D341Med (cell line): ENCODE results near the gene DNM2.
"Not testable (repeated sequence)": the region's sequence is repeated elsewhere in the genome, so short reads cannot be mapped to it uniquely, and the experiment has no call there.

Source experiments
- DNase-seq: peaks from one replicate; pipeline ENCODE4 v3.0.0; 2012; ENCODE audit warnings: low spot score

Gene DNM2

DNA sequence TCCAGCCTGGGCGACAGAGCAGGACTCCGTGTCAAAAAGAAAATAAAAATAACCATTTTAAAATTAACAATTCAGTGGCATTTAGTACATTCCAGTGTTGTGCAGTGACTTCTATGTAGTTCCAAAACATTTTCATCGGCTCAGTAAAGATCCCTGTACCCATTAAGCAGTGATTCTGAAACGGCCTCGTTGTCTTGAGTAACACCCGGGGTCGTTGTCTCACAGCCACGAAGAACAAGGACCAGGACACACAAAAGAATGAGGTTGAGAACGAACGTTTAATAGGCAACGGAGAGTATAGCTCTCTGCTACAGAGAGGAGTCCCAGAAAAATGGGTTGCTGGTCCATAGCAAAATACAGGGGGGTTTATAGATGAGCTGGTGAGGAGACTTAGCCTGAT is 120.5 kb downstream of the DNM2 start:
- no peak for DNase-seq

- no peak for DNase-seq
Observed at GRCh38 chr19:10839114-10840050, 121.5 kb downstream of the DNM2 start.

GRCh38 chr19:10842788-10843187 is 124.9 kb downstream of the DNM2 start:
- DNase-seq, result no peak

DNA sequence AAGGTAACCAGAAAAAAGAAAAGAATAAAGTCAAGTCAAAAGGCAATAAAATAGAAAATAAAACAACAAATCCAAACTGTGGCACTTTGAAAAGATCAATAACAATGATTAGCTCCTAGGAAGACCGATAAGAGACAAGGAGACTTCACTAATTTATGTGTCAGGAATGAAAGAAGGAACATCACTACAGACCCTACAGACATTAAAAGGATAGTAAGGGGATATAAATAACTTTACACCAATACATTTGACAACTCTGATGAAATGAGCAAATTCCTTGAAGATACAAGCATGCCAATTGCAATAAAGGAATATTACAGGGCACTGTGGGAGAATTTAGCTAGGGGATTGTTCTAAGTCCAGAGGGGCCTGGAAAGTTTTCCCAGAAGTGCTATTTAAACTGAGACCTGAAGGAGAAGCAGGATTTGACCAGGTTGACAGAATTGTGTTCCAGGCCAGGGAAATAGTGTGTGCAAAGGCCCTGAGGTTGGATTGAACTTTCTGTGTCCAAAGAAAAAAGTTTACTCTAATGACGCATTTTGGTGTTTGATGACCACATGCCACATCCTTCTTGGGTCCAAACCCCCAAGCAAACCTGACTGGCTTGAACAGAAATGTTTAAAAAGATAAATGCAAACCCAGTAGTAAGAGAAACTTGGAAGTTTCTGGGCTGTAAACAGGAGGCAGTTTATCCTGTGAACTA is 128.8 kb downstream of the DNM2 start:
- no peak for DNase-seq

GRCh38 chr19:10848230-10848856 is 130.5 kb downstream of the DNM2 start, which contains the start of gene C19orf38:
C19orf38 (plus strand) TSS chr19:10848415; CDS start chr19:10848509, 94 bp downstream.
- no peak for DNase-seq

GRCh38 chr19:10850631-10851030 is 132.8 kb downstream of the DNM2 start:
- no peak for DNase-seq

DNA sequence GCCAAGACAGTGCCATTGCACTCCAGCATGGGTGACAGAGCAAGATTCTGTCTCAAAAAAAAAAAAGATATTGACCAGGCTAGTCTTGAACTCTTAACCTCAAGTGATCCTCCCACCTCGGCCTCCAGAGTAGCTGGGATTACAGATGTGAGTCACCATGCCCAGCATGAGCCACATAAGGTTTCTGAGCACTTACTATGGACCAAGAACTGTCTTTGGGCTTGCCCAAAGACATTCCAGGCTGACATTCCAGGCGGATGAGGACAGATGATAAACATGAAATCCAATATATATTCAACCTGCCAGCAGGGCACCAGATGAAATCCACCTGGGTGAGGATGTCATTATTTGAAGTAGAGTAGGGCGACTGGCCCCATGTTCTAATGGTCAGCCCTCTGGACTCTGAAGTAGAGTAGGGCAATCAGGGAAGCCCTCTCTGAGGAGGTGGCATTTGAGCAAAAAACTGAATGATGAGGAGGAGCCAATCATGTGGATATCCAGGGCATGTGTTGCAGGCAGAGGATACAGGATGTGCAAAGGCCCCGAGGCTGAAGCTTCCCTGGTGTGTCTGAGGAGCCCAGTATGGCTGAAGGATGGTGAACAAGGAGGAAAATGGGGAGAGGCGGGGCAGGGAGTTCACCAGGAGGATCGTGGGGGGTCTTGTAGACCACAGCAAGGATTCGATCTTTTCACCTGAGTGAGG is 134.4 kb downstream of the DNM2 start:
- no peak for DNase-seq

DNA sequence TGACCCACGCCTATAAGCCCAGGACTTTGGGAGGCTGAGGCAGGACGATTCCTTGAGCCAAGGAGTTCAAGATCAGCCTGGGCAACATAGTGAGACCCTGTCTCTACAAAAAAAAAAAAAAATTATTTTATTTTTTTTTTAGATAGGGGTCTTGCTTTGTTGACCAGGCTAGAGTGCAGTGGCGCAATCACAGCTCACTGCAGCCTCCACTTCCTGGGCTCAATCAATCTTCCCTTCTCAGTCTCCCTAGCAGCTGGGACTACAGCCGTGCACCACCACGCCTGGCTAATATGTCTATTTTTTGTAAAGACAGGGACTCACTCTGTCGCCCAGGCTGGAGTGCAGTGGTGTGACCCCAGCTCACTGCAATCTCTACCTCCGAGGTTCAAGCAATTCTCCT is 135.1 kb downstream of the DNM2 start:
- no peak for DNase-seq

DNA sequence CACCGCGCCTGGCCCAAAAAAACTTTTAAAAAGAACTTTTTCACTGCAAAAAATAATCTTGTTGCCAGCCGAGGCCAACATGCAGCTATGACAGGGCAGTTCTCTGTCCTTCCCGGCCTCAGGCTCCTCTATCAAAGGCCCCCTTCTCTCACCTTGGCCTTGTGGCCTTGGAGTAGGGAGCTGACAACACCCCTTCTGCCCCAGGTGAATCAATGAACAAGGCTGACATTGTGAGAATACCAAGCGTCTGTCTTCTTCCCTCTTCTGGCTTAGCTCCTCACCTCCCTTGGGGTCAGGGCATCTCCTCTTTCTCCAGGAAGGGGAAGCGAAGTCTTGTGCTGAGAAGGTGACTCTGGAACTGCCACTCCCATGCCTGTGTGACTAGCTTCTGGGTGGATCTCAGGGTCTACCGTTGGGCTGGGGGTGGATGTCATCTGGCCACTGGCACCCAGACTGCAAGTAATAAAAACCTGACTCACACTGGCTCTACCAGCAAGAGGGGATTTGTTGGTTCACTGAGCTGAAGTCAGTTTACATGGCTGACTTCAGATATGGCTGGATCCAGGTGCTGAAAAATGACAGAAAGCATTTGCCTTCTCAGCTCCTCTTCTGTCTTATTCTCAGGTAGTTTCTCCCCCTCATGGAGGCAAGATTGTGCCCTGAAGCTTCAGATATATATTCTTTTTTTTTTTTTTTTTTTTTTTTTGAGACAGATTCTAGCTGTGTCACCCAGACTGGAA is 136.6 kb downstream of the DNM2 start:
- DNase-seq, result no peak

DNA sequence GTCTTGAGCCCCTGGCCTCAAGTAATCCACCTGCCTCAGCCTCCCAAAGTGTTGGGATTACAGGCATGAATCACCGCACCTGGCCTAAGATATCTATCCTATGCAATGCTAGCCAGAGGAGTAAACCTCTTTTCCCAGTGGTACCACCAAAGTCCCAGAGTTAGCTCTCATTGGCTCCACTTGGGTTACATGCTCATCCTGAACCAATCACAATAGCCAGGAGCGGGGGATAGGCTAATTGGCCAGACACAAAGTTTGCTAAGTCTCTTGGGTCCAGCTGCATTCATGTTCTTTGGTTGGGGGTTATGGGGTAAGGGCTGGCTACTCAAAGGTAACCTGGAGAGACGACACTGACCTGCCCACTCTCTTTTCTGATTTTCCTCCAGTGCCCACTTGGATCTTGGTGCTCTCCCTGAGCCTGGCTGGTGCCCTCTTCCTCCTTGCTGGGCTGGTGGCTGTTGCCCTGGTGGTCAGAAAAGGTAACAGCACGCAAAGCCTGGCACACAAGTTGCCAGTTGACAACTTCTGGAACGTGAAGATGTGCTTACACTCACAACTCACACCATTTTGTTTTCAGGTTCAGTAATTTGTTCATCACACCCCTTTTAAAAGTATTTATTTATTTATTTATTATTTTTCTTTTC is 138.1 kb downstream of the DNM2 start:
- DNase-seq, result peak; percentile 71

GRCh38 chr19:10856899-10857298 is 139.0 kb downstream of the DNM2 start:
- not testable (repeated sequence) for DNase-seq

DNA sequence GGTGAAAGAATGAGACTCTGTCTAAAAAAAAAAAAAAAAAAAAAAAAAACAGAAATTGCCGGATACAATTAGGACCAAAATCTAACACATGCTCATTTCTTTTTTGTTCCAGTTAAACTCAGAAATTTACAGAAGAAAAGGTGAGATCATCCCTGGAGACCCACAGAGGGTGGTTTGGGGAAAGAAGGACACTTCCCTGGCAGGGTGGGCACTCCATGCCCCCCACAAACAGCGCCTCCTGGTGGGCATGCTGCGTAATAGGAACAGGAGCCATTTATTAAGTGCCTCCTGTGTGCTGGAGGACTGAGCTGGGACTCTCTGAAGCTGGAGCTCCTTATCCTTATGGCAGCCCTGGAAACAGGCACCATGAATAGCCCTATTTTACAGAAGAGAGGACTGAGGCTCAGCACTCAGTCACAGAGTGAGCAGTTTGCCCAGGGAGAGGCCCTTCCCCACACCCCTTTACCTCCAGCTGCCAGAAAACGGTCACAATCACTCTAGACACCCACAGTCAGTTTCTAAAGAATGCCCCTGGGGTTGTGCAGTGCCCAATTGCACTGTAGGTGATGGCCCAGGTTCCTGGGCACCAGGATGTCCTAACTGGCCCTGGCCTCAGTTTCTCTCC is 140.4 kb downstream of the DNM2 start:
- DNase-seq, result peak; percentile 73

DNA sequence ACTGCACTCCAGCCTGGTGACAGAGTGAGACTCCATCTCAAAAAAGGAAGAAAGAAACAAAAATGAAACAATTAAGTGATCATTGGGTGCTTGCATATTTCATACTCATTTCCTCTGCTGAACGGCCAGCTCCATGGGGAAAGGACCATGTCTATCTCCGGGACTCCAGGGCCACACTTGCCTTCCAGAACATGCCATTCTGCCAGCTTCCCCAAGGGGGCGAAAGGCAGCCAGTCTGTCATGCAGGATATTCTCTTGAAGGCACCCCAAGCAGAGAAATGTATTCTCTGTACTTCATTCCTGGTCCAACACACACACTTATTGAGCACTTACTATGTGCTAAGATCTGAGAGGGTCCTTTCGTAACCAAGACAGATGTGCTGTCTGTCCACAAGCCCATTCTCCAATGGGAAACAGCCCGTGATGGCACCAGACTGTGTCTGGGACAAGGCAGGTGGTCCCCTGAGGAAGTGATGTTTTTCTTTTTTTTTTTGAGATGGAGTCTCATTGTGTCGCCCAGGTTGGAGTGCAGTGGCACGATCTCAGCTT is 143.3 kb downstream of the DNM2 start:
- no peak for DNase-seq

DNA sequence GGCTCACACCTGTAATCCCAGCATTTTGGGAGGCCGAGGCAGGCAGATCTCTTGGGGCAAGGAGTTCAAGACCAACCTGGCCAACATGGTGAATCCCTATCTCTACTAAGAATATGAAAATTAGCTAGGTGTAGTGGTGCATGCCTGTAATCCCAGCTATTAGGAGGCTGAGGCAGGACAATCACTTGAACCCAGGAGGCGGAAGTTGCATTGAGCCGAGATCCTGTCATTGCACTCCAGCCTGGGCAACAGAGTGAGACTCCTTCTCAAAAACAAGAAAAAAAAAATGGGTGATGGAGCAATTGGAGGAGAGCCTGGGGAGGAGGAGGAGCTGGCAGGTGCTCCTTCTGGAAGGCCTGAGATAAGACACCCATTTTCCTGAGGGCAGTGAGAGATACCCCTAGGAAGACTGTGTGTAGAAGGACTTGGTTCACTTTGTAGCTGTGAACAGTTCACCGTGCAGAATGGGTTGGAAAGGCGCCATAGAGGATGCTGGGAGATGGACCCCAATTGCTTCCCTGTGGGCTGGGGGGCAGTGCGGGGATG is 144.8 kb downstream of the DNM2 start:
- DNase-seq, result no peak

DNA sequence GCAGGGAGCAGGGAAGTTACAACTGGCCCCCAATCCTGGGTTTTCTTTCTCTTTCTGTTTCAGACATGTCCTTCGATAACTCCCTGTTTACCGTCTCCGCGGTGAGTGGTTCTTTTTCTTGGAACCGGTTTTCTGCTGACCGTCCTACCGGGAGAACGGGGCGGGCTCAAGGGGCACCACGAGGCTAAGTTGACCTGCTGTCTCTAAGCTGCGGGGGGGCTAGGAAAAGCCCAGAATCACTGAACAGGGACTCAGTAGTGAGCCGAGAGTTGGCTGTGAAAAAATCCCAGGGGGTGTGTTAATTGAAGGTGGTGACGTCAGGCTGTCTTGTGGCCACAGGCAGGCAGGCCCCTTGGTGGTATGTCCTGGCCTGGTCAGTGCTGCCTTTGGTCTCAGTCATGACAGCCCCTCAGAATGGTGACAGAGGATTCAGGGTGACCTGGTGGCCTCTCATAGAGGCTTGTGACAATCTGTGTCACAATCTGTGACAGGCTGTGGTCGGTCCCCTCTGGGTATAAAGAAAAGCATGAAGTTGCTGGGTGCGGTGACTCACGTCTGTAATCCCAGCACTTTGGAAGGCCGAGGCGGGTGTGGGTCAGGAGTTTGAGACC is 145.3 kb downstream of the DNM2 start:
- DNase-seq, result no peak

GRCh38 chr19:10864538-10864899 is 146.6 kb downstream of the DNM2 start:
- peak; percentile 86 for DNase-seq

DNA sequence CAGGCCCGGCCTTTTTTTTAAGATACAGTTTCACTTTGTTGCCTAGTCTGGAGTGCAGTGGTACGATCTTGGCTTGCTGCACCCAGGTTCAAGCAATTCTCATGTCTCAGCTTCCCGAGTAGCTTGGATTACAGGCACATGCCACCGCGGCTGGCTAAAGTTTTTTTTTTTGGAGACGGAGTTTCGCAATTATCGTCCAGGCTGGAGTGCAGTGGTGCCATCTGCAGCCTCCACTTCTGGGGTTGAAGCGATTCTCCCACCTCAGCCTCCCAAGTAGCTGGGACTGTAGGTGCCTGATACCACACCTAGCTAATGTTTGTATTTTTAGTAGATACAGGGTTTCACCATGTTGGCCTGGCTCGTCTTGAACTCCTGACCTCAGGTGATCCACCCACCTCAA is 148.6 kb downstream of the DNM2 start:
- DNase-seq, result no peak

DNA sequence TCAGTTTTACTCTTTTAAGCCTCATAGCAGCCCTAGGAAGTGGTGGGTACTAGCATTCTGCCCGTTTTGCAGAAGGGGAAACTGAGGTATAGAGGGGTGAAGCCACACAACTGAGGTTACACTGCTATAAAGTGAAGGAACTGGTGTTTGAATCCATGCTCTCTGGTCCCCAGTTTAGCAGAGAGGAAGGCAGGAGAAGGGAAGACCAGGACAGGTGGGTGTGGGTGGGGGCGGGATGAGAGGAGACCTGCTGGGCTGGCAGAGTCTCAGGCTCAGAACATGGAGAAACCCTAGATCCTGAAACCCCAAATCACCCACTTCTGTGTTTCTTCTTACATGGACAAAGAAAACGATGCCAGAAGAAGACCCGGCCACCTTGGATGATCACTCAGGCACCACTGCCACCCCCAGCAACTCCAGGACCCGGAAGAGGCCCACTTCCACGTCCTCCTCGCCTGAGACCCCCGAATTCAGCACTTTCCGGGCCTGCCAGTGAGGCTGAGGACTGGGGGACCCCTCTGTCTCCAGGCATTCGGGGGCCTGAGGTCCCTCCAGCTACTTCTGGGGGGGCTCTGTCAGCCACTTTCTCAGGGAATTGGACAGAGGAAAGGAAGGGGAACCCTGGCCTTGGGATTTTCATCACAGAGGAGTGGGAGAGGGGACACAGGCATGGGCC is 151.1 kb downstream of the DNM2 start:
- DNase-seq, result no peak

GRCh38 chr19:10869872-10870311 is 152.0 kb downstream of the DNM2 start:
- not testable (repeated sequence) for DNase-seq
